Measurements from ENCODE around the gene ECT2.

ECT2 gene

GRCh38 chr3:172844428-172844827 lies 93.9 kb downstream of the ECT2 start:
- Histone ChIP-seq H3K27me3 (ENCODE audit: insufficient read depth, low read depth) (no peaks in the 10 kb centered on the region), H3K36me3 (ENCODE audit: insufficient read depth) (no peaks in the 10 kb centered on the region), H3K79me2 (ENCODE audit: insufficient read depth, low read depth) (no peaks in the 10 kb centered on the region), H3K4me1 (ENCODE audit: low read depth, poor library complexity, severe bottlenecking) (no peaks in the 10 kb centered on the region), H2AFZ (ENCODE audit: low read depth) (no peak overlapping the region), H3K4me2 (no peak overlapping the region), H3K4me3 (IDR thresholded peaks at IDR 0.05; ENCODE audit: insufficient read depth, low read depth, low read length) (no peak overlapping the region), H3K9ac (no peak overlapping the region), H4K20me1 (ENCODE audit: insufficient read depth) (no peaks in the 10 kb centered on the region), H3K27ac (no peak overlapping the region)
- TF ChIP-seq CTCF (conservative IDR thresholded peaks at IDR 0.05; ENCODE audit: low read depth, low read length), result no peak

GRCh38 chr3:172846103-172846561 lies 95.6 kb downstream of the ECT2 start:
- no peak overlapping the region for H3K27ac ChIP-seq
- TF ChIP-seq CTCF (conservative IDR thresholded peaks at IDR 0.05; ENCODE audit: low read depth, low read length), result no peak
- H3K27me3 ChIP-seq (ENCODE audit: insufficient read depth, low read depth), result no peaks in the 10 kb centered on the region
- no peak overlapping the region for H3K4me2 ChIP-seq
- no peaks in the 10 kb centered on the region for H3K79me2 ChIP-seq (ENCODE audit: insufficient read depth, low read depth)
- H3K9ac ChIP-seq, result no peak overlapping the region
- H3K36me3 ChIP-seq (ENCODE audit: insufficient read depth), result no peaks in the 10 kb centered on the region
- H3K4me3 ChIP-seq (IDR thresholded peaks at IDR 0.05; ENCODE audit: insufficient read depth, low read depth, low read length), result no peak overlapping the region
- H3K4me1 ChIP-seq (ENCODE audit: low read depth, poor library complexity, severe bottlenecking), result no peaks in the 10 kb centered on the region
- no peaks in the 10 kb centered on the region for H4K20me1 ChIP-seq (ENCODE audit: insufficient read depth)
- H2AFZ ChIP-seq (ENCODE audit: low read depth), result no peak overlapping the region

GRCh38 chr3:172846706-172847105 lies 96.2 kb downstream of the ECT2 start:
- Histone ChIP-seq H3K4me1 (ENCODE audit: low read depth, poor library complexity, severe bottlenecking) (no peaks in the 10 kb centered on the region), H3K79me2 (ENCODE audit: insufficient read depth, low read depth) (no peaks in the 10 kb centered on the region), H2AFZ (ENCODE audit: low read depth) (no peak overlapping the region), H3K36me3 (ENCODE audit: insufficient read depth) (no peaks in the 10 kb centered on the region), H4K20me1 (ENCODE audit: insufficient read depth) (no peaks in the 10 kb centered on the region), H3K4me3 (IDR thresholded peaks at IDR 0.05; ENCODE audit: insufficient read depth, low read depth, low read length) (no peak overlapping the region), H3K4me2 (no peak overlapping the region), H3K27me3 (ENCODE audit: insufficient read depth, low read depth) (no peaks in the 10 kb centered on the region), H3K27ac (no peak overlapping the region), H3K9ac (no peak overlapping the region)
- no peak for TF ChIP-seq CTCF (conservative IDR thresholded peaks at IDR 0.05; ENCODE audit: low read depth, low read length)

- no peak overlapping the region for H2AFZ ChIP-seq (ENCODE audit: low read depth)
- no peaks in the 10 kb centered on the region for H3K36me3 ChIP-seq (ENCODE audit: insufficient read depth)
- H3K4me1 ChIP-seq (ENCODE audit: low read depth, poor library complexity, severe bottlenecking), result no peaks in the 10 kb centered on the region
- TF ChIP-seq CTCF (conservative IDR thresholded peaks at IDR 0.05; ENCODE audit: low read depth, low read length), result no peak
- H3K9ac ChIP-seq, result no peak overlapping the region
- H3K27me3 ChIP-seq (ENCODE audit: insufficient read depth, low read depth), result no peaks in the 10 kb centered on the region
- H3K27ac ChIP-seq, result no peak overlapping the region
- H3K79me2 ChIP-seq (ENCODE audit: insufficient read depth, low read depth), result no peaks in the 10 kb centered on the region
- H3K4me3 ChIP-seq (IDR thresholded peaks at IDR 0.05; ENCODE audit: insufficient read depth, low read depth, low read length), result no peak overlapping the region
- H4K20me1 ChIP-seq (ENCODE audit: insufficient read depth), result no peaks in the 10 kb centered on the region
- H3K4me2 ChIP-seq, result no peak overlapping the region
These were observed 96.8 kb downstream of the ECT2 start for GRCh38 chr3:172847292-172847691.

Data from KMS-11 (cell line).